Trophoblast cell (in vitro differentiated cells and primary cell): ENCODE data around the gene YIPF2.
A peak's percentile ranks its signal among the peaks of the same experiment; 100 is the strongest.

ENCODE experiments used
- DNase-seq, 2 donors: peaks; one replicate each; pipeline ENCODE4 v3.0.0-alpha.2; 2016
- H2AFZ ChIP-seq: 2 replicates; pipeline ENCODE4 v1.6.1; 2013; ENCODE audit warnings: low read length, moderate library complexity, mild to moderate bottlenecking; ENCODE audit not compliant: insufficient read depth, poor library complexity
- H2AK5ac ChIP-seq: 2 replicates; pipeline ENCODE4 v1.6.1; 2013; ENCODE audit warnings: mild to moderate bottlenecking, low read length
- H2BK120ac ChIP-seq: 2 replicates; pipeline ENCODE4 v1.6.1; 2013; ENCODE audit warnings: low read length, mild to moderate bottlenecking, moderate library complexity; ENCODE audit not compliant: insufficient read depth, poor library complexity
- H2BK12ac ChIP-seq: 2 replicates; pipeline ENCODE4 v1.6.1; 2013; ENCODE audit warnings: mild to moderate bottlenecking, low read length, moderate library complexity
- H2BK5ac ChIP-seq: 2 replicates; pipeline ENCODE4 v1.6.1; 2013; ENCODE audit warnings: low read length, low read depth, moderate library complexity, mild to moderate bottlenecking; ENCODE audit not compliant: poor library complexity
- H3K14ac ChIP-seq: 2 replicates; pipeline ENCODE4 v1.6.1; 2013; ENCODE audit warnings: mild to moderate bottlenecking, low read length
- H3K18ac ChIP-seq: 2 replicates; pipeline ENCODE4 v1.6.1; 2013; ENCODE audit warnings: mild to moderate bottlenecking, low read length
- H3K23ac ChIP-seq: 2 replicates; pipeline ENCODE4 v1.6.1; 2013; ENCODE audit warnings: low read length
- H3K27ac ChIP-seq: 2 replicates; pipeline ENCODE4 v1.5.1; 2013; ENCODE audit warnings: low read depth, mild to moderate bottlenecking, inconsistent platforms, low read length, moderate library complexity
- H3K27me3 ChIP-seq: 2 replicates; pipeline ENCODE4 v1.6.1; 2013; ENCODE audit warnings: inconsistent platforms, mild to moderate bottlenecking, low read length, moderate library complexity; ENCODE audit not compliant: insufficient read depth
- H3K36me3 ChIP-seq, 2 experiments: 1 replicate in 1 of 2; 2 replicates in 1 of 2; pipeline ENCODE4 v1.6.1; 2013; ENCODE audit warnings: low read length in 2 of 2, mild to moderate bottlenecking in 2 of 2, moderate library complexity in 1 of 2; ENCODE audit not compliant: insufficient read depth in 2 of 2, control insufficient read depth in 1 of 2
- H3K4ac ChIP-seq: 2 replicates; pipeline ENCODE4 v1.6.1; 2013; ENCODE audit warnings: low read depth, mild to moderate bottlenecking, low read length, moderate library complexity
- H3K4me1 ChIP-seq, 2 experiments: 1 replicate in 1 of 2; 2 replicates in 1 of 2; pipeline ENCODE4 v1.6.1; 2013; ENCODE audit warnings: low read length in 2 of 2, mild to moderate bottlenecking in 2 of 2, moderate library complexity in 1 of 2; ENCODE audit not compliant: insufficient read depth in 2 of 2, control insufficient read depth in 1 of 2
- H3K4me2 ChIP-seq: 2 replicates; pipeline ENCODE4 v1.6.1; 2013; ENCODE audit warnings: inconsistent platforms, mild to moderate bottlenecking, low read length, moderate library complexity
- H3K4me3 ChIP-seq: 2 replicates; pipeline ENCODE4 v1.5.1; 2013; ENCODE audit warnings: mild to moderate bottlenecking, low read depth, low read length, inconsistent platforms
- H3K79me1 ChIP-seq: one replicate; pipeline ENCODE4 v1.6.1; 2013; ENCODE audit warnings: low read length
- H3K79me2 ChIP-seq: 2 replicates; pipeline ENCODE4 v1.6.1; 2013; ENCODE audit warnings: low read length, mild to moderate bottlenecking; ENCODE audit not compliant: control insufficient read depth, insufficient read depth, poor library complexity
- H3K9ac ChIP-seq: 2 replicates; pipeline ENCODE4 v1.6.1; 2013; ENCODE audit warnings: mild to moderate bottlenecking, low read length
- H3K9me3 ChIP-seq: 2 replicates; pipeline ENCODE4 v1.6.1; 2013; ENCODE audit warnings: low read depth, mild to moderate bottlenecking, control low read depth, inconsistent platforms, low read length; ENCODE audit not compliant: insufficient read depth
- H4K12ac ChIP-seq: 2 replicates; pipeline ENCODE4 v1.6.1; 2013; ENCODE audit warnings: low read depth, mild to moderate bottlenecking, low read length, moderate library complexity
- H4K8ac ChIP-seq: 2 replicates; pipeline ENCODE4 v1.6.1; 2013; ENCODE audit warnings: low read depth, mild to moderate bottlenecking, low read length, moderate library complexity
- H4K91ac ChIP-seq: one replicate; pipeline ENCODE4 v1.6.1; 2013; ENCODE audit warnings: low read depth, mild to moderate bottlenecking, low read length, moderate library complexity
- WGBS: extraction: QIAGEN DNeasy Blood & Tissue Kit; methylation state at CpG from one replicate; pipeline ENCODE4 v1.1.7; 2013; ENCODE audit warnings: missing lambda C conversion rate; ENCODE audit not compliant: insufficient read length, insufficient coverage; ENCODE audit errors: extremely low coverage; 5-methylcytosine and 5-hydroxymethylcytosine counted together

Gene YIPF2

GRCh38 chr19:10876459-10877240, 51.8 kb downstream of the YIPF2 start:
- H3K79me1 ChIP-seq, result peaks cover 13% of the 10 kb centered on the region
- H3K27ac ChIP-seq, result no peak overlapping the region
- H2BK12ac ChIP-seq, result no peak overlapping the region
- H4K12ac ChIP-seq, result no peak overlapping the region
- H3K36me3 ChIP-seq, result peaks cover 0 to 5% of the 10 kb centered on the region in 2 experiments
- no peaks in the 10 kb centered on the region for H3K9me3 ChIP-seq
- H2AK5ac ChIP-seq, result peak overlapping the region; percentile 62
- no CpG with 5 or more reads among the region's 10 CpGs for WGBS
- H2BK120ac ChIP-seq, result no peak overlapping the region
- H4K8ac ChIP-seq, result no peak overlapping the region
- H3K4ac ChIP-seq, result peak overlapping the region; percentile 58
- no peak overlapping the region for H3K14ac ChIP-seq
- H3K9ac ChIP-seq, result no peak overlapping the region
- peak overlapping the region; percentile 20 for H4K91ac ChIP-seq
- H3K18ac ChIP-seq, result no peak overlapping the region
- no peak for DNase-seq
- peaks cover 28 to 38% of the 10 kb centered on the region in 2 experiments for H3K4me1 ChIP-seq
- H3K4me3 ChIP-seq, result no peak overlapping the region
- H3K27me3 ChIP-seq, result no peaks in the 10 kb centered on the region
- no peak overlapping the region for H3K4me2 ChIP-seq
- H2BK5ac ChIP-seq, result no peak overlapping the region
- H2AFZ ChIP-seq, result no peak overlapping the region
- peaks cover 35% of the 10 kb centered on the region for H3K79me2 ChIP-seq
- H3K23ac ChIP-seq, result no peak overlapping the region

DNA sequence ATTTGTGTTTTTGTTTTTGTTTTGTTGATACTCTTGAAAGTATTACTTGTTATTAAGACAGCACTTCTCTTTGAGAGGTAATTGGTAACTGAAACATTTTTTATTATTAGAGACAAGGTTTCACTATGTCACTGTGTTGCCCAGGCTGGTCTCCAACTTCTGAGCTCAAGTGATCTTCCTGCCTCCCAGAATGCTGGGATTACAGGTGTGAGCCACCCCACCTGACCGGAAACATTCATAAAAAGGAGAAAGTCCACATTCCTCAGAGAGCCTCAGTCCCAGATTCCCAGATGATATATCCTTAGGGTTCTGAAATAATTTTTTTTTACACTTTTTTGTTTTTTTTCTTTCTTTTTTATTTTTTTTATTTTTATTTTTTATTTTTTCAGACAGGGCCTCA, 54.4 kb downstream of the YIPF2 start:
- Histone ChIP-seq H3K79me2 (peaks cover 24% of the 10 kb centered on the region), H4K12ac (no peak overlapping the region), H3K18ac (no peak overlapping the region), H3K14ac (no peak overlapping the region), H3K4ac (no peak overlapping the region), H3K9ac (no peak overlapping the region), H3K4me3 (no peak overlapping the region), H2BK5ac (no peak overlapping the region), H4K91ac (no peak overlapping the region), H3K9me3 (no peaks in the 10 kb centered on the region), H4K8ac (no peak overlapping the region), H3K27me3 (no peaks in the 10 kb centered on the region), H3K4me2 (no peak overlapping the region), H3K79me1 (peaks cover 10% of the 10 kb centered on the region), H2AK5ac (no peak overlapping the region), H2BK120ac (no peak overlapping the region), H2AFZ (no peak overlapping the region), H2BK12ac (no peak overlapping the region), H3K4me1 (peaks cover 7 to 16% of the 10 kb centered on the region in 2 experiments), H3K23ac (no peak overlapping the region), H3K27ac (no peak overlapping the region), H3K36me3 (peaks cover 0 to 5% of the 10 kb centered on the region in 2 experiments)
- peak; percentile 68 to 83 for DNase-seq
- no CpG with 5 or more reads among the region's 1 CpG for WGBS

DNA sequence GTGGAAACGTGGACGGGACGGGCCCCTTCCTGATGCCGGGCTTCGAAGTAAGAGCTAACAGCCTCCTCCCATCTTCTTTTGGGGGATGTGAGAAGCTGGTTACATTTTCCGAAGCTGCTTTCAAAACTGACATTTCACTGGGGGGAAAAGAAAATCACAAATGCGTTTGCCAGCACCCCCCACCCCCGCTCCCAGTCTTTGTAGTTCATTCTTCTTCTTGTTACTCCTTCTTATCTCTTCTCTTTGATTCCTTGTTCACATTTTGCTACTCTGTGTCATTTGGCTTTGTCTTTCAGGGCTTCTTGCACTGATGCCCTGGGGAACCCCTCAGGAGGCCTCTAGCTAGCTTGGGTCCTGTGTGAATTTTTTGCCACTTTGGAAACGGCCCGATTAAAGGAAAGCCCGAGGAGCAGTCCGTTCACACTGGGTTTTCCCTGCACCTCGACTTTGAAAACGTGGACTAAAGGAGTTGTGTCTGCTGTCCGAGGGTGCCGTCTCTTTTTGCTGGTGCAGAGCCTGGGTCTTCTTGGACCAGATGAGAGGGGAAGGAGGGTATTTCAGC, 55.8 kb downstream of the YIPF2 start:
- Histone ChIP-seq H3K23ac (no peak overlapping the region), H2AK5ac (peak overlapping the region; percentile 84), H3K14ac (peak overlapping the region; percentile 79), H3K79me1 (peaks cover 10% of the 10 kb centered on the region), H3K79me2 (peaks cover 23% of the 10 kb centered on the region), H2AFZ (peak overlapping the region; percentile 82), H3K36me3 (peaks cover 0 to 5% of the 10 kb centered on the region in 2 experiments), H3K18ac (peak overlapping the region; percentile 42), H3K4ac (peak overlapping the region; percentile 99), H4K8ac (peak overlapping the region; percentile 90), H2BK12ac (no peak overlapping the region), H2BK5ac (no peak overlapping the region), H4K91ac (peak overlapping the region; percentile 98), H3K9me3 (no peaks in the 10 kb centered on the region), H3K27ac (no peak overlapping the region), H2BK120ac (peak overlapping the region; percentile 71), H4K12ac (peak overlapping the region; percentile 43), H3K27me3 (no peaks in the 10 kb centered on the region), H3K4me3 (peak overlapping the region; percentile 99), H3K4me2 (peak overlapping the region; percentile 90), H3K4me1 (peaks cover 4 to 13% of the 10 kb centered on the region in 2 experiments), H3K9ac (peak overlapping the region; percentile 39)
- no CpG with 5 or more reads among the region's 16 CpGs for WGBS
- no peak for DNase-seq
